GM12878 (cell line): ENCODE data around the gene CCSER1. TPM values are rescaled to one million over a fixed set of nuclear protein-coding genes. Genes with fewer than 3 reads are reported as not detected.

Experiments
- ATAC-seq: fragments of 200-7000 bp; cut with Tn5 transposase; 3 replicates; pipeline ENCODE4 v1.9.1; 2020; ENCODE audit warnings: mild to moderate bottlenecking, moderate library complexity
- BruUV-seq: library from RNA; stranded (reverse); fragments of 400-500 nt; replicated peaks from 2 replicates; lab custom pipeline; 2021; lab: Mats Ljungman, UMichigan
- CTCF ChIA-PET: fragments of 300-600 bp; sonication (Branson Sonifier 250); formaldehyde crosslinking; extraction: SDS; loops from one replicate; lab custom pipeline; 2021; ENCODE audit warnings: inconsistent platforms; lab: Yijun Ruan, JAX
- POLR2A ChIA-PET: fragments of 350-600 bp; formaldehyde crosslinking; extraction: SDS; loops from one replicate; lab custom pipeline; 2021; ENCODE audit warnings: inconsistent platforms; lab: Charles Lee
- RAD21 ChIA-PET: fragments of 300-600 bp; sonication (Branson Sonifier 250); formaldehyde crosslinking; loops from one replicate; lab custom pipeline; 2023; ENCODE audit warnings: antibody characterized with exemption; ENCODE audit not compliant: unreplicated experiment; lab: Charles Lee
- SMC1A ChIA-PET: fragments of 300-600 bp; sonication (Branson Sonifier 250); formaldehyde crosslinking; loops from one replicate; lab custom pipeline; 2023; ENCODE audit not compliant: unreplicated experiment, uncharacterized antibody; lab: Charles Lee
- DNase-seq: peaks from one replicate; pipeline ENCODE4 v3.0.0-alpha.2; 2011; ENCODE audit warnings: low read depth, low spot score
- FAIRE-seq: peaks from 3 replicates; lab custom pipeline; 2011; peaks lifted over from hg19 to GRCh38; lab: Jason Lieb, UNC
- H2AFZ ChIP-seq: 2 replicates; pipeline ENCODE4 v1.6.0; 2011; ENCODE audit warnings: low read depth, low read length, control low read depth; ENCODE audit not compliant: control insufficient read depth
- H3K27ac ChIP-seq: 2 replicates; pipeline ENCODE4 v1.5.1; 2011; ENCODE audit warnings: control low read depth; ENCODE audit not compliant: control insufficient read depth, insufficient read depth
- H3K27me3 ChIP-seq, 2 experiments: replicated peaks in 1 of 2; 2 replicates each; pipeline versions ENCODE4 v1.6.0 to v1.6.1; 2011; ENCODE audit warnings: low read length in 1 of 2; ENCODE audit not compliant: control insufficient read depth in 2 of 2, insufficient read depth in 2 of 2
- H3K36me3 ChIP-seq, 2 experiments: 2 replicates each; pipeline ENCODE4 v1.5.1; 2011; ENCODE audit warnings: low read length in 1 of 2; ENCODE audit not compliant: control insufficient read depth in 2 of 2, insufficient read depth in 2 of 2
- H3K4me1 ChIP-seq: 2 replicates; pipeline ENCODE4 v1.6.1; 2011; ENCODE audit warnings: mild to moderate bottlenecking, low read length, moderate library complexity, mixed read lengths; ENCODE audit not compliant: control insufficient read depth, insufficient read depth
- H3K4me2 ChIP-seq: 2 replicates; pipeline ENCODE4 v1.6.0; 2011; ENCODE audit warnings: control low read depth; ENCODE audit not compliant: control insufficient read depth, insufficient read depth
- H3K4me3 ChIP-seq: fragments of 200-600 bp; sonication (generic); 2 replicates; pipeline ENCODE4 v1.5.1; 2016
- H3K79me2 ChIP-seq: 2 replicates; pipeline ENCODE4 v1.6.0; 2011; ENCODE audit warnings: low read length; ENCODE audit not compliant: control insufficient read depth, insufficient read depth
- H3K9ac ChIP-seq: 2 replicates; pipeline ENCODE4 v1.8.0; 2011; ENCODE audit warnings: low read length, control low read depth, mixed read lengths; ENCODE audit not compliant: control insufficient read depth, insufficient read depth
- H3K9me3 ChIP-seq: replicated peaks from 3 replicates; pipeline ENCODE4 v1.5.1; 2011; ENCODE audit warnings: mild to moderate bottlenecking, low read length; ENCODE audit not compliant: control insufficient read depth, insufficient read depth
- H4K20me1 ChIP-seq: 2 replicates; pipeline ENCODE4 v1.6.0; 2011; ENCODE audit not compliant: control insufficient read depth, insufficient read depth
- ASH2L ChIP-seq: fragments of 300-600, 200-600 bp; sonication (generic); IDR thresholded peaks from 2 replicates; pipeline ENCODE4 v1.6.1; 2017; ENCODE audit warnings: low read depth, mild to moderate bottlenecking, borderline replicate concordance
- BCL11A ChIP-seq: IDR thresholded peaks from 2 replicates; pipeline ENCODE4 v1.6.1; 2011; ENCODE audit warnings: low read depth, low read length
- CBX3 ChIP-seq: fragments of 200-600 bp; sonication (generic); IDR thresholded peaks from 2 replicates; pipeline ENCODE4 v1.6.1; 2016; ENCODE audit warnings: low read depth, borderline replicate concordance
- JUND ChIP-seq: IDR thresholded peaks from 2 replicates; pipeline ENCODE4 v1.6.1; 2012; ENCODE audit warnings: low read depth, mild to moderate bottlenecking, low read length, improper control_type of control experiment, moderate library complexity
- MYC ChIP-seq: IDR thresholded peaks from 2 replicates; pipeline ENCODE4 v1.6.1; 2011; ENCODE audit warnings: mild to moderate bottlenecking, low read length, moderate library complexity, inconsistent platforms; ENCODE audit not compliant: insufficient read depth, insufficient replicate concordance, insufficient read length, severe bottlenecking
- NFIC ChIP-seq: IDR thresholded peaks from 2 replicates; pipeline ENCODE4 v1.6.1; 2012; ENCODE audit warnings: low read depth, mild to moderate bottlenecking, inconsistent platforms, low read length, moderate library complexity
- PAX5 ChIP-seq: IDR thresholded peaks from 2 replicates; pipeline ENCODE4 v1.6.1; 2011; ENCODE audit warnings: low read depth, low read length, borderline replicate concordance
- PAX8 ChIP-seq: fragments of 450-650 bp; IDR thresholded peaks from 2 replicates; pipeline ENCODE4 v1.6.1; 2017; ENCODE audit warnings: mild to moderate bottlenecking, moderate library complexity
- RB1 ChIP-seq: fragments of 450-650 bp; formaldehyde crosslinking; IDR thresholded peaks from 2 replicates; pipeline ENCODE4 v1.6.1; 2017; ENCODE audit warnings: mild to moderate bottlenecking, borderline replicate concordance
- TBL1XR1 ChIP-seq: IDR thresholded peaks from 2 replicates; pipeline ENCODE4 v1.6.1; 2012; ENCODE audit warnings: low read depth, low read length, improper control_type of control experiment
- TCF12 ChIP-seq: IDR thresholded peaks from 2 replicates; pipeline ENCODE4 v1.6.1; 2011; ENCODE audit warnings: low read depth, mild to moderate bottlenecking, low read length
- USF1 ChIP-seq: IDR thresholded peaks from 2 replicates; pipeline ENCODE4 v1.6.1; 2011; ENCODE audit warnings: borderline replicate concordance, low read depth, mild to moderate bottlenecking, moderate library complexity, mixed read lengths, low read length; ENCODE audit not compliant: insufficient read depth; ENCODE audit errors: extremely low read length
- ZNF217 ChIP-seq: fragments of 450-650 bp; IDR thresholded peaks from 2 replicates; pipeline ENCODE4 v1.6.1; 2017; ENCODE audit warnings: antibody characterized with exemption, mild to moderate bottlenecking
- ZZZ3 ChIP-seq: IDR thresholded peaks from 2 replicates; pipeline ENCODE4 v1.6.1; 2011; ENCODE audit warnings: low read depth; ENCODE audit not compliant: control insufficient read depth, insufficient read length
- WGBS: methylation state at CpG from one replicate; pipeline ENCODE4 v1.1.6; 2016; ENCODE audit warnings: low lambda C conversion rate; ENCODE audit not compliant: insufficient replicate concordance, insufficient coverage; ENCODE audit errors: missing lambda C conversion rate; 5-methylcytosine and 5-hydroxymethylcytosine counted together
- in situ Hi-C: fragments of 300-500 bp; cut with MboI; formaldehyde crosslinking; loops from 9 replicates; pipeline ENCODE4 v1.14.3; 2018; ENCODE audit warnings: mixed read lengths
- intact Hi-C: fragments of 100-400 bp; cut with micrococcal nuclease; formaldehyde crosslinking; loops from one replicate; pipeline ENCODE4 v1.14.2; 2022; ENCODE audit not compliant: unreplicated experiment
- polyA plus RNA-seq, 11 experiments: library from polyadenylated mRNA; depleted of rRNA in 4 of 11; unstranded in 6 of 11; stranded (reverse) in 5 of 11; fragments of >200 nt; fragmentation: Nextera tagmentation in 4 of 11; fragmentation: Illumina TruSeq in 1 of 11; extraction: Ambion mirVana in 4 of 11; extraction: Trizol in 1 of 11; gene quantifications; 1 replicate in 1 of 11; 2 replicates in 10 of 11; pipeline versions ENCODE4 v1.2.1 to v1.2.3, GENCODE V29; 2011 to 2016; ENCODE audit warnings: inconsistent platforms in 2 of 11, missing spikeins in 2 of 11, low read depth in 1 of 11
- total RNA-seq, 4 experiments: library from RNA; depleted of rRNA in 3 of 4; stranded (reverse); fragments of >200 nt in 3 of 4; fragmentation: Illumina TruSeq in 1 of 4; extraction: Trizol in 1 of 4; gene quantifications; 2 replicates each; pipeline versions ENCODE4 v1.2.1 to v1.2.3, GENCODE V29; 2013 to 2021
- TF ChIP-seq, protein P1 (sequence below): fragments of 450-650 bp; IDR thresholded peaks from 2 replicates; pipeline ENCODE4 v1.6.1; 2017; ENCODE audit warnings: mild to moderate bottlenecking, low read depth, inconsistent platforms; ENCODE audit not compliant: poor library complexity, severe bottlenecking
- TF ChIP-seq, protein P2 (sequence below): fragments of 450-650 bp; IDR thresholded peaks from 2 replicates; pipeline ENCODE4 v1.6.1; 2016; ENCODE audit warnings: mild to moderate bottlenecking

CCSER1 gene
- total and polyA plus RNA-seq, 10 of the 15 experiments (the other 5 are each of a cell fraction or from before 2014, with no cell fraction given): 0.22 to 2.7 (median 1.0) TPM

DNA sequence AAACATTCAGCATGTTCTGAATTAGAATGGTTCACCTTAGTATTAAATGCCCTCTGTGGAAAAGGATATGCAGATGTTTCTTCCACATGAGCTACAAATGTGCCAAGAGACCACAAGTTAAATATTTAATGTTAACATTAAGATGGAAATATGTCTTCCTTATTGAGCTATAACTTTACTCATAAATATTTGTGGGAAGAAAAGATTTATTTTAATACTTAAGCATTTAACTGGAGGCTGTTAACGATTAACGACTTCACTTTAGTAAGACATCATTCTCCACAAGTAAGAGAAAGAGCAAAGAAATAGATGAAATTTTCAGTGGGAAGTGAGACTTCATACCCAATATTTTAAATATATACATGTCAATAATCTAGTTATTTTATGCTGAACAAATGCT, 1130.5 kb downstream of the CCSER1 start:
- no peak for DNase-seq
- Histone ChIP-seq H3K27ac (no peak overlapping the region), H3K4me2 (no peak overlapping the region), H3K79me2 (no peaks in the 10 kb centered on the region), H2AFZ (no peak overlapping the region), H4K20me1 (no peaks in the 10 kb centered on the region), H3K9ac (no peak overlapping the region), H3K4me1 (no peaks in the 10 kb centered on the region), H3K36me3 (no peaks in the 10 kb centered on the region), H3K27me3 (no peaks in the 10 kb centered on the region), H3K4me3 (no peak overlapping the region), H3K9me3 (no peaks in the 10 kb centered on the region)
- WGBS: 86% methylated on average over 2 of the region's 2 CpGs
- ChIA-PET CTCF (no interaction called here), SMC1A (no interaction called here), POLR2A (no interaction called here), RAD21 (no interaction called here)
- in situ Hi-C loops: no loop called here
- FAIRE-seq: no peak
- no peak for ATAC-seq
- TF ChIP-seq TCF12 (no peak), ZNF217 (no peak), RB1 (no peak), ASH2L (no peak)
- TF ChIP-seq, protein P1, sequence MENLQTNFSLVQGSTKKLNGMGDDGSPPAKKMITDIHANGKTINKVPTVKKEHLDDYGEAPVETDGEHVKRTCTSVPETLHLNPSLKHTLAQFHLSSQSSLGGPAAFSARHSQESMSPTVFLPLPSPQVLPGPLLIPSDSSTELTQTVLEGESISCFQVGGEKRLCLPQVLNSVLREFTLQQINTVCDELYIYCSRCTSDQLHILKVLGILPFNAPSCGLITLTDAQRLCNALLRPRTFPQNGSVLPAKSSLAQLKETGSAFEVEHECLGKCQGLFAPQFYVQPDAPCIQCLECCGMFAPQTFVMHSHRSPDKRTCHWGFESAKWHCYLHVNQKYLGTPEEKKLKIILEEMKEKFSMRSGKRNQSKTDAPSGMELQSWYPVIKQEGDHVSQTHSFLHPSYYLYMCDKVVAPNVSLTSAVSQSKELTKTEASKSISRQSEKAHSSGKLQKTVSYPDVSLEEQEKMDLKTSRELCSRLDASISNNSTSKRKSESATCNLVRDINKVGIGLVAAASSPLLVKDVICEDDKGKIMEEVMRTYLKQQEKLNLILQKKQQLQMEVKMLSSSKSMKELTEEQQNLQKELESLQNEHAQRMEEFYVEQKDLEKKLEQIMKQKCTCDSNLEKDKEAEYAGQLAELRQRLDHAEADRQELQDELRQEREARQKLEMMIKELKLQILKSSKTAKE: no peak
- intact Hi-C loops: no loop called here
- BruUV-seq: no TSS peak

DNA sequence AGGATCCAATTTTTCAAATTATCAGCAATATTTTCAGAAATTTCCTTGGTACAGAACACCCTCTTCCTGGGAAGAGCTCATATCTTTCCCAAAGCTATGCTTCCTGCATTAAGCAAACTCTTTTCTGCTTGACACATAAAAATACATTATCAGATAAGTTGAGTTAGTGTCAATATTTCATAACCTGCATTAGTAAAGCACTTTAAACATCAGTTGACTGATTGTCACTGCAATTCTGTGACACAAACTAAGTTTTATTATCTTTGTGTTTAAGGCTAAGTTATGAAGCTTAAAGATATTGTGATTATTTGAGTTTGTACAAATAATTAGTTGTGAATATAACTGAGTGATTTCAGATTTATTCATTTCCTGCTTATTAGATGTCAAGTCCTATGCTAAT, 1131.1 kb downstream of the CCSER1 start:
- ChIA-PET SMC1A (no interaction called here), RAD21 (no interaction called here), POLR2A (no interaction called here), CTCF (no interaction called here)
- no peaks in the 10 kb centered on the region for H3K79me2 ChIP-seq
- no peak overlapping the region for H3K9ac ChIP-seq
- H4K20me1 ChIP-seq: no peaks in the 10 kb centered on the region
- H3K4me3 ChIP-seq: no peak overlapping the region
- no peak overlapping the region for H2AFZ ChIP-seq
- H3K4me2 ChIP-seq: no peak overlapping the region
- no peaks in the 10 kb centered on the region for H3K27me3 ChIP-seq
- FAIRE-seq (no peak), ATAC-seq (no peak), DNase-seq (no peak)
- H3K27ac ChIP-seq: no peak overlapping the region
- no peaks in the 10 kb centered on the region for H3K9me3 ChIP-seq
- BruUV-seq: no TSS peak
- intact Hi-C loops: no loop called here
- H3K4me1 ChIP-seq: no peaks in the 10 kb centered on the region
- in situ Hi-C loops: no loop called here
- no peaks in the 10 kb centered on the region for H3K36me3 ChIP-seq
- TF ChIP-seq ZZZ3 (no peak), NFIC (no peak), CBX3 (no peak), PAX5 (no peak), BCL11A (no peak), MYC (no peak), TBL1XR1 (no peak), USF1 (no peak), JUND (no peak), PAX8 (no peak)
- TF ChIP-seq, protein P2, sequence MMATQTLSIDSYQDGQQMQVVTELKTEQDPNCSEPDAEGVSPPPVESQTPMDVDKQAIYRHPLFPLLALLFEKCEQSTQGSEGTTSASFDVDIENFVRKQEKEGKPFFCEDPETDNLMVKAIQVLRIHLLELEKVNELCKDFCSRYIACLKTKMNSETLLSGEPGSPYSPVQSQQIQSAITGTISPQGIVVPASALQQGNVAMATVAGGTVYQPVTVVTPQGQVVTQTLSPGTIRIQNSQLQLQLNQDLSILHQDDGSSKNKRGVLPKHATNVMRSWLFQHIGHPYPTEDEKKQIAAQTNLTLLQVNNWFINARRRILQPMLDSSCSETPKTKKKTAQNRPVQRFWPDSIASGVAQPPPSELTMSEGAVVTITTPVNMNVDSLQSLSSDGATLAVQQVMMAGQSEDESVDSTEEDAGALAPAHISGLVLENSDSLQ: no peak
